Motor neuron (in vitro differentiated cells): ENCODE measurements around the gene ADRA2B. TPM values are rescaled to one million over a fixed set of nuclear protein-coding genes. Genes with fewer than 3 reads are reported as not detected.

Experiments used
- ATAC-seq, 8 experiments: fragments of 200-7000 bp; cut with Tn5 transposase; replicated peaks in 6 of 8; 2 replicates each; pipeline ENCODE4 v1.8.0; 2021; ENCODE audit warnings: mild to moderate bottlenecking in 8 of 8, moderate library complexity in 8 of 8
- H3K27ac ChIP-seq, 2 donors: fragments of 250-450 bp; sonication (Bioruptor Pico); 2 replicates each; pipeline ENCODE4 v1.9.0; 2021; ENCODE audit warnings: antibody characterized with exemption in 2 of 2, mild to moderate bottlenecking in 2 of 2, moderate library complexity in 1 of 2
- H3K4me1 ChIP-seq, 2 donors: fragments of 250-450 bp; sonication (Bioruptor Pico); replicated peaks in 1 of 2; 2 replicates each; pipeline ENCODE4 v1.6.1; 2021; ENCODE audit warnings: antibody characterized with exemption in 2 of 2, mild to moderate bottlenecking in 2 of 2, moderate library complexity in 1 of 2
- H3K4me3 ChIP-seq, 5 donors: fragments of 250-450 bp; sonication (Bioruptor Pico); 2 replicates each; pipeline ENCODE4 v1.9.0; 2021; ENCODE audit warnings: antibody characterized with exemption in 5 of 5, mild to moderate bottlenecking in 5 of 5, moderate library complexity in 4 of 5
- WGBS, 10 experiments: fragments of 450-650 bp; shearing (Covaris generic); methylation state at CpG; one replicate each; pipeline ENCODE4 v1.0.0; 2022; 5-methylcytosine and 5-hydroxymethylcytosine counted together
- in situ Hi-C, 9 experiments: fragments of 400-800 bp; cut with MboI; loops; one replicate each; pipeline ENCODE4 v1.15.0; 2021; ENCODE audit warnings: low sequenced_read_pairs in 9 of 9, low pct_unique_long_range_greater_than_20kb in 2 of 9; ENCODE audit not compliant: unreplicated experiment in 9 of 9
- total RNA-seq, 8 experiments: library from RNA; unstranded; fragments of 300-600 nt; gene quantifications; 2 replicates each; pipeline versions ENCODE4 v1.2.3 to v1.2.4, GENCODE V29; 2022

The ADRA2B gene
- total RNA-seq, 8 experiments from 2014 or later, result 0.09 to 0.81 (median 0.20) TPM; not detected in 1

DNA sequence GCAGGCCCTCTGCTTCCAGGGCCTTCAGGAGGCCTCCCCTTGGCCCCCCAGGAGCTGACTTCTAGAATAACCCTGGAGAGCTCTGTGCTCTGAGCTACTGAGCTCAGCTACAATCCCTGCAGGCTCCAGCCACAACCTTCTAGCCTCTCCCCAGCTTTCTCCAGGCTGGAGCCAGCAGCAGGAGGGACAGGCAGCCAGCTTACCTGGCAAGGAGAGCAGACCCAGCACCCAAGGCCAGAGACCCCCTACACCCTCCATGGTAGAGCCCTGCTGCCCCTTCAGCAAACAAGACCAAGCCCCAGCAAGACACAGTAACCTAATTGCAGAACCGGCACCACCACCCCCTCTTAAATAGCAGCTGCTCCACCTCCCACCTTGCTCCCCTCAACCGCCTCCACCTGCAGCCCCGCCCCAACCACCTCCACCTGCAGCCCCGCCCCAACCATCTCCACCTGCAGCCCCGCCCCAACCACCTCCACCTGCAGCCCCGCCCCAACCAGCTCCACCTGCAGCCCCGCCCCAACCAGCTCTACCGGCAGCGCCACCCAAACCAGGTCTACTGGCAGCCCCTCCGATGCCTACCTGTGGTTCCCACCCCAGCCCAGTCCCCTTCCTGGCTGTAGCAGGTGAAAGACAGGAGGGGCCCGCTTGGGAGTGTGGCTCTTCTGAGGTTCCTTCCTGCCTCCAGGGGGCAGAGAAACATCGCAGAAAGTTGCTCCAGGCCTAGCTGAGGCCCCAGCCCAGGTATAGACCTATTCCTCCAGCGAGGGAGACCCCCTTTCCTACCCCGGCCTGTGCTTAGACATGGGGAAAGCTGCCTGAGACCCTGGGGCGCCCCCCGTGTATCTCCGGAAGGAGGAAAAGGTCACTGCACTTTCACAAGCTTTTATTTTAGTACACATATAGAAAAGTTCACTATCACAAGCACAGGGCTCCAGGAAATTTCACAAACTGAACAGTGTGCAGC lies 22.1 kb upstream of the ADRA2B start, which contains the start of gene ASTL:
Gene ASTL, minus strand, starts transcription at position 324 of the 967 bp plus-strand sequence. Its CDS starts 66 bp downstream, at position 258.
- in situ Hi-C loops, result no loop called here

DNA sequence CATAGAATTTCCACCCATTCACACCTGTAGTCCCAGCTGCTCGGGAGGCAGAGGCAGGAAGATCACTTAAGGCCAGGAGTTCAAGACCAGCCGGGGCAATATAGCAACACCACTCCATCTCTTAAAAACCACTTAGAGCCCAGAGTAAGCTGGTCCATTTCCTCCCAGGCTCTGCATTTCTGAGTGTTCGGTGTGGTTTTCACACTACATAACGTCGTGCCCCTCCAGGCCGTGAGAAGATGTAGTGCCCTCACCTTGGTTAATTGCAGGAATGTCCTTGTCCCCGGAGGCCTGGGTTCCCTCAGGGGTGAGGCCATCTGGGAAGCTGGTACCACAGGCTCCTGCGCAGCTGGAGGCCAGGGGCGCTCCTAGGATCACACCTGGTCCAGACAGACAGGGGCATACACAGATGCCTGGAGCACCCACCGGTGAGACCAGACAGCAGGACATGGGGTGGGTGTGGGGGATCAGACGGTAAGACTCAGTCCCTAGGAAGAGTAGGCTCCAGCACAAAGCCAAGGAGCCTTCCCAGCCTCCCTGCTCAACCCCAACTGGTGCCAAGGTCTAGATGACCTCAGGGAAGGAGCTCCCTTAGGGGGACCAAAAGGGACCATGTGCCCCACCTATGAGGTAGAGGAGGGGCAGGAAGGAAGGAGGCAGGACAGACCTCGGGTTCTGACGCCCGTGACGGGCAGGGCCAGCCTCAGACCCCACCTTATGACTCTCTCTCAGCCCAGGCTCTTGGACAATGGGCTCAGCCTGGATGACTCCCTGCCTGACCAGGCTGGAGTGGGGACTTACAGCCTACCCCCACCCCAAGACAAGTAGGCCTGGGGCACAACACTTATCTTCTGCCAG lies 21.2 kb upstream of the ADRA2B start:
- no peak overlapping the region for H3K4me3 ChIP-seq
- in situ Hi-C loops, result no loop called here
- H3K27ac ChIP-seq, result no peak overlapping the region
- WGBS, 10 experiments, result 40 to 93% (median 77%) methylated on average over 1 to 8 of the region's 15 CpGs; no CpG with 5 or more reads in 2 of the 10 experiments
- no peaks in the 10 kb centered on the region for H3K4me1 ChIP-seq
- peak in 1 of 8 experiments; percentile 2 for ATAC-seq

More for the DNA sequence above, 22.1 kb upstream of the ADRA2B start, which contains the start of gene ASTL:
- 0 to 20% (median 13%) methylated on average over 1 to 5 of the region's 17 CpGs; no CpG with 5 or more reads in 5 of the 10 experiments for WGBS, 10 experiments
- Histone ChIP-seq H3K4me3 (no peak within 1 kb of the TSS), H3K27ac (no peak within 1 kb of the TSS), H3K4me1 (no peaks in the 10 kb centered on the region)
- ATAC-seq, result peak; percentile 18 to 90 (median 66)

DNA sequence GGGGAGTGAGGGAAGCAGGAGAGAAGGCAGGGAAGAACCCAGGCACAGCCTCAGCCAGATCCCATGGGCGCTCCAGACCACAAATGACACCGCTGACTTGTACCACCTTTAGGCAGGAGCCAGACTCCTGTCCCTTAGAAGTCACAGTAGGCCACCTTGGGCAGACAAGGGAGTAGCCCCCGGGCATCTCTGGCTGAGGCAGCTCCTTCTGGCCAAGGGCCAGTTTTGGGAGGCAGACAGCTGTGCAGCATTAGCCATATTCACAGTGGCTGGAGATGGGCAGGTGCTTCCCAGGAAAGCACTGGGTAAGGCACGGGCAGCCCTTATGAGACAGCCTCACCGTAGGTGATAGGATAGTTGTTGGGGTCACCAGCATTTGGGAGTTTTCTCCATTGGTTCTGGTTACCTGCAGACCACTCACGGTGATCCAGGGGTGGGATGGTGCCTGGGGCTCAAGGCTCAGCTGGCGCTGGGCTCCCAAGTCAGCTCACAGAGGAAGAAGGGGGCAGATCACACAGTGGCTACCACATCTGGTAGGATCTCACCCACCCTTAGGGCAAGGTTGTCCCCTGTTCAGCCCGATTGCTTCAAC lies 19.9 kb upstream of the ADRA2B start:
- ATAC-seq, result peak in 3 of 8 experiments; percentile 13 to 63 (median 50)
- 40 to 83% (median 61%) methylated on average over 1 to 2 of the region's 8 CpGs; no CpG with 5 or more reads in 4 of the 10 experiments for WGBS, 10 experiments
- in situ Hi-C loops, result no loop called here
- no peak overlapping the region for H3K27ac ChIP-seq
- H3K4me1 ChIP-seq, result no peaks in the 10 kb centered on the region
- no peak overlapping the region for H3K4me3 ChIP-seq

DNA sequence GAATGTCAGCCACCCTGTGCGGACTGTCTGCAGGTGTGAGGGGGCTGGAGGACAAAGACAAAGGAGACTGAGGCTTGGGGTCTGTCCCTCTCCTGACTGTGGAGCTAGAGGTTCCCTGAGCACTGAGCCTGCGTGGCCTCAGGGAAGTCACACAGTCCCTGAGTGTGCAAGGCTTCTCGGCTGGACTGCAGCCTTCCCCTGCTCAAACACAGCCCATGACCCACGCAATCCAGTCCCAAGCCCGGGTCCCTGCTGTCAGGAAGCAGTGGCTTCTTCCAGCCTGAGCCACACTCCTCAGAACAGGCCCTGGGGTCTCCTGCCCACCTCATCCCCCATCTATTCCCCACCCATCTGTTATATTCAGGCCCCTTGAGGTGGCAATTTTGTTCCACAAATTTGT lies 19.2 kb upstream of the ADRA2B start:
- Histone ChIP-seq H3K27ac (no peak overlapping the region), H3K4me3 (no peak overlapping the region), H3K4me1 (no peaks in the 10 kb centered on the region)
- WGBS, 10 experiments, result 27 to 67% methylated on average over 1 to 2 of the region's 5 CpGs; no CpG with 5 or more reads in 8 of the 10 experiments
- in situ Hi-C loops, result no loop called here
- ATAC-seq, result no peak

DNA sequence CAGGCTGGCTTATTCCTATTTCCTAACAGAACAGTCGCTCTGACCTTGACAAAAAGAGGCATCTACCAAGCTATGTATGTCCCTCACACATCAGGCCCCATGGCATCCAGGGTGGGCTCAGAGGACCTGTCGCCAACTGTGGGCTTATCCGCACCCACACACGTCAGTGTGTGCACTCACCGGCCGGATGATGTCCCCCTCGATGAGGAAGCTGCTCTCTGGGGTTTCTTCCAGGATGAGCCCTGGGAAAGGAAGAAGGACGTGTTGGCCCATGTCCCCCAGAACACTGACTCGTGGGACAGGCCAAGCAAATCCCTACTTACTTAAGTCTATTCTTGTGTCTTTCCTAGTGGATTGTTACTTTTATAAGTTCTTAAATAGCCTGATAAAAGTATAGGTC lies 18.8 kb upstream of the ADRA2B start:
- in situ Hi-C loops, result no loop called here
- 60 to 100% (median 80%) methylated on average over 1 to 5 of the region's 9 CpGs; no CpG with 5 or more reads in 4 of the 10 experiments for WGBS, 10 experiments
- no peak overlapping the region for H3K27ac ChIP-seq

DNA sequence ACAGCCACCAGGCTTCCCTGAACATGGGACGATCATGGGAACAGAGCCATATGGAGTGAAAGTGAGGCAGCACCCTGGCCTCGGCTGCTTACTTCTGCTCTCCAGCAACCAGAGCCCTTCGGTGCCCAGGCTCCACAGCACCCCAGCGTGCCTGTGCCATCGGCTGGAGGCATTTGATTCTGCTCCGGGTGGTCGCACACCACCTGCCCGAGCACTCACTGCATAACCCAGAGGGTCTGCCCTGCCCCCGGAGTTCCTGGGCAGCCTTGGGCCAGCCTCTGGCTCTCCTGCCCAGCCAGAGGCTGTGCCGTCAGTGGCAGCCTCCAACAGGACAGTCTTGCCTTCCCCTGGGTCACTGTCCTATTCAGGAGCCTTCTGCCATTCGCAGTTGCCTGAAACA lies 18.1 kb upstream of the ADRA2B start:
- Histone ChIP-seq H3K4me1 (no peaks in the 10 kb centered on the region), H3K27ac (no peak overlapping the region), H3K4me3 (no peak overlapping the region)
- no peak for ATAC-seq
- 17 to 100% (median 78%) methylated on average over 1 to 4 of the region's 11 CpGs; no CpG with 5 or more reads in 4 of the 10 experiments for WGBS, 10 experiments
- in situ Hi-C loops, result no loop called here

More for the DNA sequence above, 18.8 kb upstream of the ADRA2B start:
- Histone ChIP-seq H3K4me1 (no peaks in the 10 kb centered on the region), H3K4me3 (no peak overlapping the region)
- ATAC-seq, result no peak

DNA sequence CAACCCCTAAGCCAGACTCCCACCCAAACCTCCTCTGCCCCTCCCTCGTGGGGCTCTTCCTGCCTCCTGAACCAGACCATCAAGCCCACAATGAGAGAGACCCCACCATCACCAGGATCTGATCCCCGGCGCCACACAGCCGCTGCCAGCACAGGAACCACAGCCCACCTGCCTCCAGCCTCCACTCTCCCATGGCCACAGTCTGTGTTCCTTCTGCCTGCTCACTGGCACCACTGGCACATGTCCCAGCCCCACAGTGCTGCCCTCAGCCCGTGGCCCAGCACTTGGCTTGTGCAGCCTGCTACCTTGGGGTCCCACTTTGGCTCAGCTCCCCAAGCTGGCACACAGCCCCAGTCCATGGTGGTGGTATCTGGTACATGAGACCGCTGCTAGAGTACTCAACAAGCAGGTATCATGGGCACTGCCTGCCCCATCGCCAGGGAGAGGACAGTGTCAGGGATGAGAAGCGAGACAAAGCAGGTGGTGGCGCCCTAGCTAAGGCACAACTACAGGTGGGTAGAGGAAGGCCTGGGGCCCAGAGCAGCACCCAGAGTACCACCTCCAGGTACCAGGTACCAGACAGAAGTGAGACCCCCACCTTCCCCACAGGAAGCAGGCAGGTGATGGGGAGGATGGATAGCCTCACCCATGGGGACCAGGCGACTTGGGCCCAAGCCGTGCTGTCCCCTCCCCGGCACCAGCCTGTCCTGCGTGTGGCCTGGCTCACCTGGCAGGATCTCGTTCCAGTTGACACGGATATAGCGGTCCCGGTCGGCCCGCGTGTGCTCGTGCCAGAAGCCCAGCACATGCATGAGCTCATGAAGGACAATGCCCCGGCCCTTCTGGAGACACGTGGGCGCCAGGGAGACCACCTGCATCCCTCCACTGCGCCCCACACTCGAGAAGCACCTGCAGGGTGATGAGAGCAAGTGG lies 15.7 kb upstream of the ADRA2B start:
- 50 to 88% (median 67%) methylated on average over 1 to 4 of the region's 26 CpGs; no CpG with 5 or more reads in 7 of the 10 experiments for WGBS, 10 experiments
- in situ Hi-C loops, result no loop called here
- no peak overlapping the region for H3K27ac ChIP-seq
- no peak for ATAC-seq
- no peaks in the 10 kb centered on the region for H3K4me1 ChIP-seq
- H3K4me3 ChIP-seq, result no peak overlapping the region

DNA sequence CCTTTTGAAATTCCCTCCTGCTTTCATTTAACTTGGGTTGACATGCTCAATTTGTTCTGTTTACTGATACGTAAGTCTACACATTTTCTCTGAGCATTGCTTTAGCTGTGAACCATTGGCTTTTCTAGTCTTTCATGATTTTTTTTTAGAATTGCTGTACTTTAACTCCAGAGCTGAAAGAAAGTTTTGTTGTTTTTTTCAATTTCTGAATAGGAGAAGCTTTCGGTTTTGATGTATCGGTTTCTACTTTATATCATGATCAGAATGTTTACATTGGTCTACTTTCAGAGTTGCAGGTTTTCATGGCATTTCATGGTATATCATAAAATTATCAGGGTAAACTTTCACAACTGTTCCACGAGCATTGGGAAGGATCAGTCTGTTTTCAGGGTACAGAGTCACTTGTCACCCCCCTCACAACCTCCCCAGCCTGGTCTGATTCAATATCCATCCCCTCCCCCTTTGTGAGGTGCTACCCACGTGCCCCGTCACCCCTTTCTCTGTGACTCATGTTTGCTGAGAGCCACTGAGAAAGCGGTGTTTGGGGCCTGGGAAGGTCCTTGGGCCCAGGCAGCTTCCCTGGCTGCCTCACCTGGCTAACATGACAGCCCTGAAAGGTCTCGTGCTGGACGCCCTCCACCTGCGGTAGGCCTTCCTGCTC lies 14.9 kb upstream of the ADRA2B start:
- in situ Hi-C loops, result no loop called here
- Histone ChIP-seq H3K27ac (no peak overlapping the region), H3K4me3 (no peak overlapping the region), H3K4me1 (no peaks in the 10 kb centered on the region)
- 64 to 100% (median 88%) methylated on average over 2 to 4 of the region's 10 CpGs; no CpG with 5 or more reads in 1 of the 10 experiments for WGBS, 10 experiments
- no peak for ATAC-seq

DNA sequence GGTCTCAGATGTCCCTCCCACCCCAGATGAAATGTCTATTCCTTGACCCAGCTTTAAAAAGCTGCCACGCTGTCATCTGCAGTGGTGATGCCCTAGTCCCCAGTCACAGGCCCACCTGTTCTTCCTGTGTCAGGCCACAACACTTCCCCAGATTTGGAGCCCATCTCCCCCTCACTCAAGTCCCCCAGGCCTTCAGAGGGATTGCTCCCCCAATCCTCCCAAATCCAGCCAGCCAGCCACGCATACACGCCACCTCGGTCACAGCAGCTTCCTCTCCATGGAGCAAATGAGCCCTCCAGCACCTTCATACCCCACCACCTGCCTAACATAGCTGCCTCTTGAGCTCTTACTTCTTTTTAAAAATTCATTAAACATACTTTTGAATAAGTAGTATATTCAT lies 14.1 kb upstream of the ADRA2B start:
- no peaks in the 10 kb centered on the region for H3K4me1 ChIP-seq
- no peak overlapping the region for H3K4me3 ChIP-seq
- WGBS, 10 experiments, result 69 to 100% (median 90%) methylated on average over 1 to 3 of the region's 4 CpGs; no CpG with 5 or more reads in 5 of the 10 experiments
- in situ Hi-C loops, result no loop called here
- ATAC-seq, result no peak
- no peak overlapping the region for H3K27ac ChIP-seq

DNA sequence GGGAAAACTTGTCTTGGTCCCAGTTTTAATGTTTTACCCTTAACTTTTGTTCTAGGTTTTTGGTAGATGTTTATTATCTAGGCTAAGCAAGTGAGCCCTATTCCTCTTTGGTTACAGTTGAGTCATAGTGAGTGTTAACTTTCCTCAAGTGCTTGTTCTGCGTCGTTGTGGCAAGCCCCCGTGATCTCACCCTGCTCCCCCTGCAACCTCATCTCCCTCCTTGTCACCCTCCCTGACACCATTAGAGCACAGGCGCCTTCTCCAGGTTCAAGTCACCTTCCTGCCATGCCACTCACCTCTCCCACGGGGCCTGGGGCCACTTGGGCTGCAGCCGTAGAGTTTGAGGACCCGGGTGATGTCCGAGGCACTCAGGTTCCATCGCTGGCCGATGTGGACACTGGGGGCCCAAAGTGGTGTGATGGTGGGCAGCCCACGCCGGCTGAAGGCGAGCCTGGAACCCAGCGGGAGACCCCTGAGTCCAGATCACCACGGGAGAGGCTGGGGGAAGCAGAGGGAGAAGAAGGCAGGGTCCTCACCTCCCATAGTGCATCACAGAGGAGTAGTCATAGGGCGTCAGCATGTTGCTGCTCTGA lies 13.3 kb upstream of the ADRA2B start:
- H3K4me1 ChIP-seq, result no peaks in the 10 kb centered on the region
- 65 to 100% (median 77%) methylated on average over 2 to 5 of the region's 16 CpGs; no CpG with 5 or more reads in 4 of the 10 experiments for WGBS, 10 experiments
- in situ Hi-C loops, result no loop called here
- no peak overlapping the region for H3K27ac ChIP-seq
- ATAC-seq, result no peak
- H3K4me3 ChIP-seq, result no peak overlapping the region

DNA sequence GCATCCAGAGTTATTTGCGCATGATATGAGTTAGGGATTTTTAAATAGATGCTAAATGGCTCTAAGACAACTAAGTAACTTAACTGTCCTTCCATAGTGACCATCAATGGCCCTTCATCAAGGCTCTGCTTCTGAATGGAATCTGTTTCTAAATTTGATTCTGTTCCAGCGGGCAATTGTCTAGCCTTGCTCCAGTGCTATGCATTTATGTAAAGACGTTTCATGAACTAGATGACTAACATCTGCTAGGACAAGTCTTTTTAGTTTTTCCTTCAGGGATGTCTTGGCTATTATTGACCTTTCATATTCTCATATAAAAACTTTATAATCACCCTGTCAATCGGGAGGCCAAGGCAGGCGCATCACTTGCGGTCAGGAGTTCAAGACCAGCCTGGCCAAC lies 12.1 kb upstream of the ADRA2B start:
- Histone ChIP-seq H3K4me3 (no peak overlapping the region), H3K4me1 (no peaks in the 10 kb centered on the region), H3K27ac (no peak overlapping the region)
- in situ Hi-C loops, result no loop called here
- peak in 3 of 8 experiments; percentile 29 to 80 (median 78) for ATAC-seq
- 24 to 100% (median 72%) methylated on average over 1 to 6 of the region's 6 CpGs for WGBS, 10 experiments
